K562 (cell line): ENCODE results near the gene PTPRT.

Experiments
- ATF3 ChIP-seq, 2 experiments: fragments of 450-650 bp in 1 of 2; sonication (generic) in 1 of 2; formaldehyde crosslinking in 1 of 2; IDR thresholded peaks in 1 of 2; conservative IDR thresholded peaks in 1 of 2; 2 replicates each; pipeline versions ENCODE4 v1.6.1 to v1.8.1; 2016 to 2023; ENCODE audit warnings: mild to moderate bottlenecking in 2 of 2, moderate library complexity in 2 of 2, inconsistent platforms in 1 of 2, missing genetic modification reagents in 1 of 2
- E2F6 ChIP-seq, 2 experiments: IDR thresholded peaks; 2 replicates each; pipeline ENCODE4 v1.6.1; 2011; ENCODE audit warnings: borderline replicate concordance in 1 of 2, control low read depth in 1 of 2, low read depth in 1 of 2, low read length in 1 of 2, mild to moderate bottlenecking in 1 of 2, mixed read lengths in 1 of 2, moderate library complexity in 1 of 2; ENCODE audit not compliant: insufficient read depth in 1 of 2, insufficient read length in 1 of 2, poor library complexity in 1 of 2, severe bottlenecking in 1 of 2; ENCODE audit errors: extremely low read depth in 1 of 2
- EZH2 ChIP-seq: IDR thresholded peaks from 2 replicates; pipeline ENCODE4 v1.6.1; 2012; ENCODE audit warnings: low read depth, mild to moderate bottlenecking, inconsistent platforms, low read length, borderline replicate concordance
- FOXM1 ChIP-seq, 2 experiments: fragments of 450-650 bp in 1 of 2; sonication (generic) in 1 of 2; formaldehyde crosslinking in 1 of 2; IDR thresholded peaks; 2 replicates each; pipeline versions ENCODE4 v1.6.1 to v1.9.0; 2017 to 2022; ENCODE audit warnings: low read depth in 2 of 2, mild to moderate bottlenecking in 2 of 2, missing genetic modification reagents in 1 of 2, moderate library complexity in 1 of 2
- HMGXB4 ChIP-seq: sonication (generic); formaldehyde crosslinking; IDR thresholded peaks from 2 replicates; pipeline ENCODE4 v1.8.1; 2023; ENCODE audit warnings: mild to moderate bottlenecking, missing genetic modification reagents
- MYBL2 ChIP-seq, 2 experiments: fragments of 450-650 bp in 1 of 2; sonication (generic) in 1 of 2; formaldehyde crosslinking in 1 of 2; IDR thresholded peaks; 2 replicates each; pipeline versions ENCODE4 v1.6.1 to v1.8.1; 2017 to 2022; ENCODE audit warnings: borderline replicate concordance in 1 of 2, inconsistent platforms in 1 of 2, low read depth in 1 of 2, mild to moderate bottlenecking in 1 of 2, missing genetic modification reagents in 1 of 2, moderate library complexity in 1 of 2
- NELFE ChIP-seq: IDR thresholded peaks from 2 replicates; pipeline ENCODE4 v1.6.1; 2011; ENCODE audit warnings: mild to moderate bottlenecking; ENCODE audit not compliant: insufficient read depth, insufficient read length
- POLR2A ChIP-seq: fragments of 450-650 bp; conservative IDR thresholded peaks from 2 replicates; pipeline ENCODE4 v1.6.1; 2016
- RBM17 ChIP-seq: fragments of 200-400 bp; formaldehyde crosslinking; IDR thresholded peaks from 2 replicates; pipeline ENCODE4 v1.6.1; 2017; ENCODE audit warnings: low read depth, mild to moderate bottlenecking, low read length, borderline replicate concordance
- RHOXF2B ChIP-seq: fragments of 250-450 bp; sonication (Bioruptor Pico); conservative IDR thresholded peaks from 2 replicates; pipeline ENCODE4 v1.5.1; 2021

- TF ChIP-seq NELFE (no peak), EZH2 (no peak), MYBL2 (IDR thresholded peaks at IDR 0.05; ENCODE audit: low read depth) (no peak), MYBL2 (CRISPR knock-in tag; IDR thresholded peaks at IDR 0.05; ENCODE audit: borderline replicate concordance) (no peak), RHOXF2B (CRISPR knock-in tag) (no peak), HMGXB4 (CRISPR knock-in tag) (no peak), E2F6 (IDR thresholded peaks at IDR 0.05; ENCODE audit: borderline replicate concordance in 1 of 2, extremely low read depth in 1 of 2, insufficient read depth in 1 of 2, insufficient read length in 1 of 2, low read depth in 1 of 2, low read length in 1 of 2, poor library complexity in 1 of 2, severe bottlenecking in 1 of 2) (no peak), POLR2A (no peak), RBM17 (no peak), ATF3 (IDR thresholded peaks at IDR 0.05) (no peak), ATF3 (CRISPR knock-in tag; conservative IDR thresholded peaks at IDR 0.05) (no peak), FOXM1 (IDR thresholded peaks at IDR 0.05; ENCODE audit: low read depth) (no peak), FOXM1 (CRISPR knock-in tag; IDR thresholded peaks at IDR 0.05; ENCODE audit: low read depth) (no peak)
Measured at GRCh38 chr20:43123180-43123579, 66.5 kb downstream of the PTPRT start.
